HG02642 (cell line): ENCODE data around the gene PRSS2.

Source experiments
- ATAC-seq: cut with Tn5 transposase; IDR thresholded peaks from one replicate; pipeline ENCODE4 v1.9.1; 2021; ENCODE audit warnings: mild to moderate bottlenecking; ENCODE audit not compliant: unreplicated experiment, poor library complexity

Gene PRSS2

GRCh38 chr7:142800088-142800487 is 29.3 kb downstream of the PRSS2 start:
- ATAC-seq = no peak

DNA sequence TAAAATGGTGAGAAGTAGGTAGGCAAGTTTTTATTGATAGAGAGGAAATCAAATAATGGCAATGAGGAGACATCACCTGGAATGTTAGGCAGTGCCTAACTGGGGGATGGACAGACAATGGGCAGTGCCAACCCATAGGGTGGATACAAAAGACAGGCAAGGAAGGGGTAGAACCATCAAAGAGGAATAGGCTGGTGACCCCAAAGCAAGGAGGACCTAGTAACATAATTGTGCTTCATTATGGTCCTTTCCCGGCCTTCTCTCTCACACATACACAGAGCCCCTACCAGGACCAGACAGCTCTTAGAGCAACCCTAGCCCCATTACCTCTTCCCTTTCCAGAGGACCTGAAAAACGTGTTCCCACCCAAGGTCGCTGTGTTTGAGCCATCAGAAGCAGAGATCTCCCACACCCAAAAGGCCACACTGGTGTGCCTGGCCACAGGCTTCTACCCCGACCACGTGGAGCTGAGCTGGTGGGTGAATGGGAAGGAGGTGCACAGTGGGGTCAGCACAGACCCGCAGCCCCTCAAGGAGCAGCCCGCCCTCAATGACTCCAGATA is 30.0 kb downstream of the PRSS2 start:
- ATAC-seq = no peak

GRCh38 chr7:142801601-142802295 is 31.0 kb downstream of the PRSS2 start:
- ATAC-seq = no peak

DNA sequence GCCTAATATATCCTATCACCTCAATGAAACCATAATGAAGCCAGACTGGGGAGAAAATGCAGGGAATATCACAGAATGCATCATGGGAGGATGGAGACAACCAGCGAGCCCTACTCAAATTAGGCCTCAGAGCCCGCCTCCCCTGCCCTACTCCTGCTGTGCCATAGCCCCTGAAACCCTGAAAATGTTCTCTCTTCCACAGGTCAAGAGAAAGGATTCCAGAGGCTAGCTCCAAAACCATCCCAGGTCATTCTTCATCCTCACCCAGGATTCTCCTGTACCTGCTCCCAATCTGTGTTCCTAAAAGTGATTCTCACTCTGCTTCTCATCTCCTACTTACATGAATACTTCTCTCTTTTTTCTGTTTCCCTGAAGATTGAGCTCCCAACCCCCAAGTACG is 31.5 kb downstream of the PRSS2 start:
- no peak for ATAC-seq

DNA sequence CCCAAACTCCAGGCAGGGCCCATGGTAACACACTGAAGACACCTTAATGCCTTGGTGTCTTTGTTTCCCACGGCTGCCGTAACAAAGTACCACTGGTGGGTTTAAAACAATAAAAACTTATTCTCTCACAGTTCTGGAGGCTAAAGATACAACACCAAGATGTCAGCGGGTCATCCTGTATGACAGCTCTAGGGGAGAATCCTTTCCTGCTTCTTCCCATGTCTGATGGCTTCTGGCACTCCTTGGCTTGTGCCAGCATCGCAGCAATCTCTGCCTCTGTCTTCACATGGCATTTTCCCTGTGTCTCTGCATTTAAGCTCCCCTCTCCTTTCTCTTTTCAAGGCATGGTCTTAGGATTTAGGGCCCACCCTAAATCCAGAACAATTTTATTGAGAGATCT is 33.1 kb downstream of the PRSS2 start:
- ATAC-seq = no peak

GRCh38 chr7:142804728-142805207 is 34.0 kb downstream of the PRSS2 start:
- no peak for ATAC-seq

DNA sequence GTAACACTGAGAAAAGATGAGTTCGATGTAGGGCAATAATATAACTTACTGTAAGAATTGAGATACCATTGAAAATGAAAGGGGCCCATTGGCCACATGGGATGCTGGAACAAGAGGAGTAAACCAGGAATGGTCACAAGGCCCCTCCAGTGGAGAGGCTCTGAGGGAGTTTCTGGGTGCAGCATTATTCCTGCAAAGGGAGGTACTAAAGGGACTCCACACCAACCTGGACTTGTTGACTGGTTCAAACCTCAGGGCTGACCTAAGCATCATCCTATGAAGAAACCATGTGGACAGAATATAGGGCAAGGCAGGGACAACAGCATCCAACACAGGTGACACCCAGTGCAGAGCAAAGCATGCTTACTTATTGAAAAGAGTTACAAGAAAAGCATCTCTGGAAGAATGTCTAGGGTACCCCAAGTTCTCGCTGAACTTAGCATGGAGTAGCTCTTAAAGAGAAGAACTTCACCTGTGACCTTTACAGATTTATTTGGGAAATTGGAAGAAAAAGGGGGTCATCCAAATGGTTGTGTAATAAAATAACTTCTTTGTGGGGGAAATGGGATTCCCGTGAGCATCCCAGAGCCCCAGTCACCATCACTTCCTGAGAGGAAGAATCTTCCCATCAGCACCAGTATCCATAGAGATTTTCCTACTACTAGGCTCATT is 34.7 kb downstream of the PRSS2 start:
- ATAC-seq = no peak

DNA sequence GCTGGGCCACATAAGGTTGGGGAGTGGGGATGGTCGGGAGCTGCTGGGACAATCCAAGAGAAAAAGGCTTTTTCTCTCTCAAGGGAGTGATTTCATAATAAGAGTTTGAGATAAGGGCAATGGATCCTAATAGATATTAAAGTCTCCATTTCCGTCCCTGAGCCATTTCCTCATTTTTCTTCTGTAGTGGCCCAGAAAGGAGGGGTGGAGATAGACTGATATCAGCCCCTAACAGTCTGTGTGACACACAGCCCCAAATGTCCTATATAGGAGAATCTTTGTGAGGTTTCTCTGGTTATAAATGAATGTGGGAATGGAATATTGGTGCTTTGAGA is 35.2 kb downstream of the PRSS2 start:
- no peak for ATAC-seq

GRCh38 chr7:142806957-142807356 is 36.2 kb downstream of the PRSS2 start:
- no peak for ATAC-seq

DNA sequence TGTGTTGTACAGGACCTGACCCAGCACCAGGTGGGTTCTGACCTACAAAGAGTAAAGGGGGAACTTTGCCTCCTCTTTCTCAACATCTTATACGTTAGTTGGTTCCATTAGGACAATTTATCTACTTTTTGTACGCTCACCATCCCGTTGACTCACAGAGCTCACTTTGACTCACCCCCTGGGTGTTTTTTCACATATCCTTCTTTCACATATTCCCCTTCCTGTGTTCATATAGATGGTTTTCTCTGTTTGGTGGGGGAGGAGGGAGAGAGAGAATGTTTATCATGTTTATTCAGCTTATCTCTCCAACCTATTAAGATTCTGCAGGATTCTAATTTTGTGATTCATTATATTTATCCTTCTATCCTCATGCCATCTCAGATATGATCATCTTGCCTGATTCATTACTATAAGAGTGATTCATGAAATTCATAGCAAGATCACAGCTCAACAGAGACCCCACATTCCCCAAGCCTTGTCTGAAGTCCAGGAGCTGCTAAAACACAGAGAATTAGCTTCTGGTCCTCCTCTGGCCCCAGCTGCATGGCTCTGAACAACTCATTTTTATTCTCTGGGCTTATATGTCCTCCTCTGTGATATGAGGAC is 37.2 kb downstream of the PRSS2 start:
- ATAC-seq = no peak

DNA sequence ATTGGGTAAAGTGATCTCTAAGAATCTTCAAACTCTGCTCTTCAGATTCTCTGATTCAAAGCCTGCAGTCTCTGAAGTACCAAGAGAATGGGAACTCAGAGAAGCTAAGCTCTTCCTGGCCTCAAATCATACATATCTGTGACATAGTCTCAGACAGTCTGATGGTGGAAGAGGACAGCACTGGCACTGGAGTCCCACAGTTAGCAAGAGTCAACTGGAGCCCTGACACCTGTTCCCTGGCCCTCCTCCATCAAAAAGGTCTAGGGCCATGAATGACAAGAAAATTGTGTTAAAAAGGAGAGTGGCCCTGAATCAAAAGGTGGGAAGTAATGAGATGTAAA is 37.7 kb downstream of the PRSS2 start:
- peak; percentile 35 for ATAC-seq

DNA sequence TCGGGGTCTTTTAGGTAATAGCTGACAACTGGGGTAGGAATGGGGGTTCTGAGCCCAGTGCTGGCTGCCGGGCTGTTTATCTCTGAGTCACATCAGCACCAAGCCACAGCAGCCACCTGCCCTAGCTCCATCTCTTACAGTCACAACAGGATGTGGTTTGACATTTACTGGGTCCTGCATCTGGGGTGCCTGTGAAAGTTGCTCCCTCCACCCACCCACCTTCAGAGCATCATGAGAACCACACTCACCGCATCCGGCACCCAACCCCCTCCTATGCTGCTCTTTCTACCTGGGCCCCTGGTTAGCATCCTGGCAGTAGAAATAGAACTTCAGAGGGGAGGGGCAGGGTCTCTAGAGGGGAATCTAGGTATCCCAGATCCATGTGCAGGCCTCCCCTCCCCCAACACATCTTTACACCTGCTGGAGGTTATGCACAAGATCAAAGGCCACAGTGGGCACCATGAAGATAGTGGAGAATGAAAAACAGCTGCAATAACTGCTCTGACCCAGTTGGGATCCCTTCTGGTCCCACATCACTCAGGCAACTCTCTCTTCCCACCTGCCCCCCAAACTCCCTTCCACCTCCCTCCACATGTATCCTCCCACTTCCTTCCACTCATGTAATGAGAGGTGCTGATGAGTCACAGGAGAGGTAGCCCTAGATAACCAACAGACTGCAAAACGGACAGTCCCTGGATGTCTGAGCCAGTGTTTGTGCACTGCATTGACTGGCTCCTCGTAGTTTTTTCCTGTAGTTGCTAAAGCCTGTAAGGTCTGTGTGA is 38.2 kb downstream of the PRSS2 start:
- peak; percentile 91 for ATAC-seq

DNA sequence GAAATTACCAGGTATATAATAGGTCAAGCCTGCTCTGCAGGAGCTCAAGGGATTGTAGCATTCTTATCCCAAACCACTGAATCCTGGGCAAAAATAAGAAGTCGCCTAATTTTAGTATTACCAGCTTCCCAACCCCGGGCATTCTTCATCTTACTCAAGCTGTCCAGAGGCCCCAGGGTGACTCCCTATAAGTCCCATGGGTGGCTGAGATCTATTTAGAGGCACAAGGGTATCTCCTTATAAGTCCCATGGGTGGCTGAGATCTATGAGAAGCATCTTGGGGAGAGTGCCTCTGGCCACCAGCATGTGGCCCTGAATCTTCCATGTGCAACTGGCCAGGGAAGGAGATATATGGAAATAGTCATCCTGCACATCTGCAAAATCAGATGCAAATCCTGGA is 38.9 kb downstream of the PRSS2 start:
- no peak for ATAC-seq

GRCh38 chr7:142811154-142811737 is 40.5 kb downstream of the PRSS2 start:
- ATAC-seq = no peak

- ATAC-seq = no peak
Observed at GRCh38 chr7:142812437-142813215, 41.9 kb downstream of the PRSS2 start.

DNA sequence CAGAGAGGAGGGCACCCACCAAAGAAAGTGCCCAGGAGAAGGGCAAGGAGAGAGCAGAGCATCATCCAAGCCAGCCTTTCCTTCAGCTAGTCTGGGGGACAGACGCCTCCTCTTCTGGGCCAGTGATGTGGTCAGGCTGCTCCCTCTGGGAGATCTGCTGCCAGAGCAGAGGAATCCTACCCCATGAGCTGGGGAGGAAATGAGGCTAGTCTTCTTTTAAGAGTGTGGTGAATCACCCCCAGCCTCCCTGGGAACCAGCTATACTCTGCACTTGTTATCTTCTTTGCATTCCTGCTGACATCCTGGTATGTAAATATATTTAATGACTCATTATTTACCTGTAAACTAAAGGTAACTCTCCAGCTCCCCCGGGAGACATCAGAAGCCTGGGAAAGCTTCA is 42.5 kb downstream of the PRSS2 start:
- ATAC-seq = no peak

GRCh38 chr7:142813699-142814098 is 42.9 kb downstream of the PRSS2 start:
- no peak for ATAC-seq

DNA sequence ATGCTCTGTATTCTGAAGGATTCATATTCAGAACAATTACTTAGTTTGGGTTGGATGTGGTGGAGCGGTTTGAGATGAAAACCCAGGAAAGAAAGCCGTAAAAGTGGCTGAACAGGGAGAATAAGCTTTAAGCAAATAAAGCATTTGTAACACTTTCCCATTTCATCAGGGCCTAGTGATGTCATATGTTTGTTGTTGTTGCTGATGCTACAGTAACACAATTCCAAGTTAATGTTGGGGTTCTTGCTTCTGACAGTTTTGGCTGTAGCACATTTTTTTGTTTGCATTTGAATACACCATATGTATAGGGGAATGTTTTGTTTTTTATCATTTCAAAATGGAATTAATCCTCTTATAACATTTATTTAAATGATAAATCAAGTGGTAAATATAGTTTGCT is 43.7 kb downstream of the PRSS2 start:
- no peak for ATAC-seq

DNA sequence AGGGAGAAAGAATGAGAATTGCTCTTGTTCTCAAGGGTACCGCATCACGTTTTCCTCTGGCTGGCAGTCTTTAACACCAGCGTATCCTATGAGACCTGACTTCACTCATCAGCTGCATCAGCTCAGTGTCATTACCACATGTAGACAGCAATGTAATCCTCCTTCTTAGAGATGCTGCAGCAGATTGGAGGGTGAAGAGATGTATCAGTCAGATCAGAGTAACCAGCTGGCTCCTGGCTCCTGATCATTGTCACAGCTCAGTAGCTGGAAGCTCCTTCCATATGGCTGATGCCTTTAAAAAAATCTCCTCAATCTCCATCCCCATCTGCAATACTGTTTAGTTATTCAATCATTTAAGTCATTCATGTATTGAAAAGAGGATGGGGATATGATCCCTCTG is 44.4 kb downstream of the PRSS2 start:
- no peak for ATAC-seq

GRCh38 chr7:142817506-142817905 is 46.7 kb downstream of the PRSS2 start:
- ATAC-seq = no peak
